ENCODE results near the gene FRG2B.
A peak's percentile ranks its signal among the peaks of the same experiment; 100 is the strongest.
"Not testable (repeated sequence)": the region's sequence is repeated elsewhere in the genome, so short reads cannot be mapped to it uniquely, and the experiment has no call there.

The FRG2B gene

DNA sequence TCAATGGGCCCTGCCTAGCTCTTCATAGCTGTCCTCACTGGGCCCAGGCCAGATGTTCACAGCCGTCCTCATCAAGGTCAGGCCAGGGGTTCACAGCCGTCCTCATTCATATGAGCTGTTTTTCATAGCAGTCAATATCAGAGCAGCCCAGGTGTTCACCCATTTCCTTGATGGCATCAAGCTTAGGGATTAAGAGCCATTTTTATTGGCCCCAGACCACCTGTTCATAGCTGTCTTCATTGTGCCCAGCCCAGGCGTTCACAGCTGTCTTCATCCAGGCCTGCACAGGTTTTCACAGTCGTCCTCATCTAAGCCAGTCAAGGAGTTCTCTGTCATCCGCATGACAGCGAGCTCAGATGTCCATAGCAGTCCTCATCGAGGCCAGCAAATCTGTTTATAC is 9.4 kb downstream of the FRG2B start:
- TF ChIP-seq, protein P1, sequence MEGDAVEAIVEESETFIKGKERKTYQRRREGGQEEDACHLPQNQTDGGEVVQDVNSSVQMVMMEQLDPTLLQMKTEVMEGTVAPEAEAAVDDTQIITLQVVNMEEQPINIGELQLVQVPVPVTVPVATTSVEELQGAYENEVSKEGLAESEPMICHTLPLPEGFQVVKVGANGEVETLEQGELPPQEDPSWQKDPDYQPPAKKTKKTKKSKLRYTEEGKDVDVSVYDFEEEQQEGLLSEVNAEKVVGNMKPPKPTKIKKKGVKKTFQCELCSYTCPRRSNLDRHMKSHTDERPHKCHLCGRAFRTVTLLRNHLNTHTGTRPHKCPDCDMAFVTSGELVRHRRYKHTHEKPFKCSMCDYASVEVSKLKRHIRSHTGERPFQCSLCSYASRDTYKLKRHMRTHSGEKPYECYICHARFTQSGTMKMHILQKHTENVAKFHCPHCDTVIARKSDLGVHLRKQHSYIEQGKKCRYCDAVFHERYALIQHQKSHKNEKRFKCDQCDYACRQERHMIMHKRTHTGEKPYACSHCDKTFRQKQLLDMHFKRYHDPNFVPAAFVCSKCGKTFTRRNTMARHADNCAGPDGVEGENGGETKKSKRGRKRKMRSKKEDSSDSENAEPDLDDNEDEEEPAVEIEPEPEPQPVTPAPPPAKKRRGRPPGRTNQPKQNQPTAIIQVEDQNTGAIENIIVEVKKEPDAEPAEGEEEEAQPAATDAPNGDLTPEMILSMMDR (IDR thresholded peaks at IDR 0.05; ENCODE audit: insufficient read depth, missing control alignments) = no peak
- DNase-seq (ENCODE audit: insufficient read length, low spot score) (no peak), FAIRE-seq (no peak)

DNA sequence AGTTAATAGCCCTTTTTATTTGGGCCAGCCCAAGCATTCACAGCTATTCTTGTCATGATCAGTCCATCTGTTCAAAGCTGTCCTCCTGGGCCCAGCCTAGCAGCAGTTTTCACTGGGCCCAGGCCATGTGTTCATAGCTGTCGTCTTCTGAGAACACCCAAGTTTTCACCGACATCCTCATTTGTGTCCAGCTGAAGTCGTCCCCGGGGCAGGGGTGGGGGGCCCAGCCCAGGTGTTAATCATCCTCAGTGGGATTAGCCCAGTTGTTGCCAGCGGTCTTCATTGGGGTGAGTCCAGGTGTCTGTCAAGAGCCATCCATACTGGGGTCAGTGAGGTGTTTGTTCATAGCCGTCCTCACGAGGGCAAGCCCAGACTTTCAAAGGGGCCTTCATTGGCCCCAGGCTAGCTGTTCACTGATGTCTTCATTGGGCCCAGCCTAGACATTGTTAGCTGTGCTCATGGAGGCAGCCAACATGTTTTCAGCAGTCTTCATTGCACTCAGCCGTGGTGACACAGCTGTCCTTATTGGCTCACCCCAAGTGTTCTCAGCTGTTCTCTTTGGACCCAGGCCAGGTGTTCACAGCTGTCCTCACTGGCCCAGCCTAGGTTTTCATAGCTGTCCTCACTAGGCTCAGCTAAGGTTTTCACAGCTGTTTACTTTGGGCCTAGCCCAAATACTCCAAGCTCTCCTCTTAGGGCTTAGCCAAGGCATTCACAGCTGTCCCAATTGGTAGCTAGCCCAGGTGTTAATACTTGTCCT is 10.0 kb downstream of the FRG2B start:
- FAIRE-seq = no peak

DNA sequence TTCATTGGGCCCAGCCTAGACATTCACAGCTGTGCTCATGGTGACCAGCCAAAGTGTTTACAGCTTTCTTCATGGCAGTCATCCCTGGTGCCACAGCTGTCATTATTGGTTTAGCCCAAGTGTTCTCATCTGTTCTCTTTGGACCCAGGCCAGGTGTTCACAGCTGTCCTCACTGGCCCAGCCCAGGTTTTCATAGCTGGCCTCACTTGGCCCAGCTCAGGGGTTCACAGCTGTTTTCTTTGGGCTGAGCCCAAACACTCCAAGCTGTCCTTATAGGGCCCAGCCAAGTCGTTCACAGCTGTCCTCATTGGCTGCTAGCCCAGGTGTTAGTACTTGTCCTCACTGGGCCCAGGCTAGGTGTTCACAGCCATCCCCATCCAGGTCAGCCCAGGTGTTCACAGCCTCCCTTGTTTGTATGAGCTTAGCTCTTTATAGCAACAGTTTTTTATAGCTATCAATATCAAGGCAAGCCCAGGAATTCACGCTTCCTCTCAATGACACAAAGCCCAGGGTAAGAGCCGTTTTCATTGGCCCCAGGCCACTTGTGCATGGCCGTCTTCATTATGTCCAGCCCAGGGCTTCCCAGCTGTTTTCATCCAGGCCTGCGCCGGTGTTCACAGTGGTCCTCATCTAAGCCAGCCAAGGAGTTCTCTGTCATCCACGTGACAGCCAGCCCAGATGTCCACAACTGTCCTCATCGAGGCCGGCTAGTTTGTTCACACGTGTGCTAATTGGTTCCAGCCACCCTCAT is 11.6 kb downstream of the FRG2B start:
- TF ChIP-seq, protein P1 (IDR thresholded peaks at IDR 0.05; ENCODE audit: insufficient read depth, missing control alignments) = no peak
- FAIRE-seq (no peak), DNase-seq (ENCODE audit: insufficient read length, low spot score) (no peak)

More for the DNA sequence above, 10.0 kb downstream of the FRG2B start:
- TF ChIP-seq, protein P1 (IDR thresholded peaks at IDR 0.05; ENCODE audit: insufficient read depth, missing control alignments) = no peak
- DNase-seq (ENCODE audit: insufficient read length, low spot score) = no peak

DNA sequence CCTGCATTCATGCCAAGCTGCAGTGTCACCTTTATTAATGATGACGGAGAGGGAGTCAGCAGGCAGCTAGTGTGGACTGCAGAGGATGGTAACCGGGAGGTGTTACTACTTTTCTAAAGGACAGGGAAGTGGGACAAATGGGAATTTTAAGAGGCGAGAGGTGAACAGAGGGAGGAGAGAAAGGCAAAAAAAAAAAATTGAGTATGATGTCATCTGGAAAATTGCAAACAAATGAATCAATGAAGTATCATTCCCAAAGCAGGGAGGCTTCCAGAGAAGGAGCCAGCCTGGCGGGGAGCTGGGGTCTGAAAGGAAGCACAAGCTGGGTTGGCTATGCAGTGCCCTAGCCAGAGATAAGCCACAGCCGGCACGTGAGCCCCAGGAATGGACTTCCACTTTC is 12.9 kb downstream of the FRG2B start:
- FAIRE-seq = no peak
- DNase-seq (ENCODE audit: insufficient read length, low spot score) = no peak
- TF ChIP-seq, protein P1 (IDR thresholded peaks at IDR 0.05; ENCODE audit: insufficient read depth, missing control alignments) = no peak

DNA sequence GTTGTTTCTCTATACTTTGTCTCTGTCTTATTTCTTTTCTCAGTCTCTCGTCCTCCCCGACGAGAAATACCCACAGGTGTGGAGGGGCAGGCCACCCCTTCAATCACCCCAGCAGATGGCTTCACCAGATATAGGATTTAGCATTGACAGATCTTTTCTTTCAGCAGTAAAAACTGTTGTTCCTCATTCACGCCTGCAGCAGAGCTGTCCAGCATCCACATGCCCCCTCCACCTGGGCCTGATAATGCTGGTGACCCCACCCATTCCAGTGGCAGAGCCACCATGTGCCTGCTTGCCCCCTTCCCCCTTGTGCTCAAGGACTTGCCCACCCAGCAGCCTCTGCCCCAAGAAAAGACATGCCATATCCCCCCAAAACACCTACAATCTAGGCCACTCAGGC is 15.5 kb downstream of the FRG2B start:
- TF ChIP-seq, protein P1 (IDR thresholded peaks at IDR 0.05; ENCODE audit: insufficient read depth, missing control alignments) = no peak
- FAIRE-seq (no peak), DNase-seq (ENCODE audit: insufficient read length, low spot score) (no peak)

DNA sequence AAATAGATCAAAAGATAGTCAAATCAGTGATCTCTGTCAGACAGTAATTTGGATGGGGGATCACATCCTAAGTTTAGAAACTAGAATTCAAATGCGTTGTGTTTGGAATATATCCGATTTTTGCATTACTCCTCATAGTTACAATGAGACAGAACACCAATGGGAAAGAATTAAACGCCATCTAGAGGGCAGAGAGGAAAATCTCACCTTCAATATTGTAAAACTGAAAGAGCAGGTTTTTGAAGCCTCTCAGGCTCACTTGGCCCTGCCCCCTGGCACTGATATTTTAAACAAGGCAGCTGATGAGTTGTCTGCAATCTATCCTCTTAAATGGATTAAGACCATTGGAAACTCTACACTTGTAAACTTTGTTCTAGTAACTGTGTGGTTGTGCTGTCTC is 17.7 kb downstream of the FRG2B start:
- DNase-seq (ENCODE audit: insufficient read length, low spot score) = no peak
- TF ChIP-seq, protein P1 (IDR thresholded peaks at IDR 0.05; ENCODE audit: insufficient read depth, missing control alignments) = peak; percentile 37
- no peak for FAIRE-seq

DNA sequence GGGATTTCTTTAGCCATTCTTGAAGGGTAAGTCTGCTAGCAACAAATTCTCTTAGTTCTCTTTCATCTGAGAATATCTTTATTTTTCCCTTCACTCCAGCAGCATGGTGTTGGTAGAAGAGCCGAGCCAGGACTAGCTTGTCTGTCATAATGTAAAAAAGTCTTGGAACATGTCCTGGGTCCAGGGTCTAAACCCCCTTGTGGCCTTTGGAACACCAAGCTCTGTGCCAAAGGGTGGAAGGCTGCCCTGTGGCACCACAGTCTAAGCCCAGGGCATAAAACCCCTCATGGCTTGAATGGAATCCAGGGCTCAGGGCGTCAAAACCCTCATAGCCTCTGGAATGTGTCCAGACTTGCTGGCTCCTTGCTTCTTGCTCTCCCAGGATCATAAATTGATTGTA is 23.2 kb downstream of the FRG2B start:
- FAIRE-seq; DNase-seq (ENCODE audit: insufficient read length, low spot score): not testable (repeated sequence)
